ENCODE data around the gene RNF167.

DNA sequence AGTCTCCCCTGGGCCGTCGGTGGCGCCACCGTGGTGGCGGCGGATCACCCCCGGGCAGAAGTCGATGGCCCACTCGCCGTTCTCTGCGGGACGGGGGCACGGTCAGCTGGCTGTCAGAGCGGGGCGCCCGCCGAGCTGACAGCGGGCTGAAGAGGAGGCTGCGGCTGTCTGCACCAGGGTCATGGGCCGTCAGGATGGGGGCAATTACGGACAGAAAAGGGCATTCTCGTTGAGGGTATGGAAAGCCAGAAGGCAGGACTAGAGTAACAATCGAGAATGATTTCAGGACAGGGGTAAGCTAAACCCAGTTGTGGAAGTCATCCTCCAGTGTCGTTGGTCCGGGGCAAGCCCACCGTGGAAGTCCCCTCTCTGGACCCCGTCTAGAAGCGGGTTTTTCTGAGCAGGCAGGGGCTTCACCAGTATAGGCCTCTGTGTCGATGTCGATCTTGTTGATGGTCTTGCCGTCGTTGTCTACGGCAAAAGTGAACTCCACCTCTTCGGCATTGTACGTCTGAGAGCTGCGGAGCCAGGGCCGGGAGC, 38.9 kb upstream of the RNF167 start:
- TF ChIP-seq POLR2AphosphoS5 (IDR thresholded peaks at IDR 0.05; ENCODE audit: low read depth, low read length), result no peak
- no peak for TF ChIP-seq TAF1 (IDR thresholded peaks at IDR 0.05; ENCODE audit: borderline replicate concordance, insufficient read depth, low read length)
- TF ChIP-seq SIN3A (IDR thresholded peaks at IDR 0.05; ENCODE audit: borderline replicate concordance, insufficient read depth, low read length), result no peak
- TF ChIP-seq, protein P1, sequence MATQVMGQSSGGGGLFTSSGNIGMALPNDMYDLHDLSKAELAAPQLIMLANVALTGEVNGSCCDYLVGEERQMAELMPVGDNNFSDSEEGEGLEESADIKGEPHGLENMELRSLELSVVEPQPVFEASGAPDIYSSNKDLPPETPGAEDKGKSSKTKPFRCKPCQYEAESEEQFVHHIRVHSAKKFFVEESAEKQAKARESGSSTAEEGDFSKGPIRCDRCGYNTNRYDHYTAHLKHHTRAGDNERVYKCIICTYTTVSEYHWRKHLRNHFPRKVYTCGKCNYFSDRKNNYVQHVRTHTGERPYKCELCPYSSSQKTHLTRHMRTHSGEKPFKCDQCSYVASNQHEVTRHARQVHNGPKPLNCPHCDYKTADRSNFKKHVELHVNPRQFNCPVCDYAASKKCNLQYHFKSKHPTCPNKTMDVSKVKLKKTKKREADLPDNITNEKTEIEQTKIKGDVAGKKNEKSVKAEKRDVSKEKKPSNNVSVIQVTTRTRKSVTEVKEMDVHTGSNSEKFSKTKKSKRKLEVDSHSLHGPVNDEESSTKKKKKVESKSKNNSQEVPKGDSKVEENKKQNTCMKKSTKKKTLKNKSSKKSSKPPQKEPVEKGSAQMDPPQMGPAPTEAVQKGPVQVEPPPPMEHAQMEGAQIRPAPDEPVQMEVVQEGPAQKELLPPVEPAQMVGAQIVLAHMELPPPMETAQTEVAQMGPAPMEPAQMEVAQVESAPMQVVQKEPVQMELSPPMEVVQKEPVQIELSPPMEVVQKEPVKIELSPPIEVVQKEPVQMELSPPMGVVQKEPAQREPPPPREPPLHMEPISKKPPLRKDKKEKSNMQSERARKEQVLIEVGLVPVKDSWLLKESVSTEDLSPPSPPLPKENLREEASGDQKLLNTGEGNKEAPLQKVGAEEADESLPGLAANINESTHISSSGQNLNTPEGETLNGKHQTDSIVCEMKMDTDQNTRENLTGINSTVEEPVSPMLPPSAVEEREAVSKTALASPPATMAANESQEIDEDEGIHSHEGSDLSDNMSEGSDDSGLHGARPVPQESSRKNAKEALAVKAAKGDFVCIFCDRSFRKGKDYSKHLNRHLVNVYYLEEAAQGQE (IDR thresholded peaks at IDR 0.05; ENCODE audit: insufficient read depth in 1 of 2, low read depth in 2 of 2, low read length in 2 of 2), result no peak

All from PFSK-1 (cell line).